HG02642 (cell line): ENCODE results near the gene SLC26A2.
A peak's percentile ranks its signal among the peaks of the same experiment; 100 is the strongest.

ENCODE experiments used
- ATAC-seq: cut with Tn5 transposase; IDR thresholded peaks from one replicate; pipeline ENCODE4 v1.9.1; 2021; ENCODE audit warnings: mild to moderate bottlenecking; ENCODE audit not compliant: unreplicated experiment, poor library complexity

SLC26A2 gene

GRCh38 chr5:150000256-150000989 lies 39.9 kb downstream of the SLC26A2 start, which contains the start of the genes HMGXB3 and TIGD6:
Gene HMGXB3 (plus strand): TSS chr5:150000739. CDS start chr5:150004853, 4,114 bp downstream.
Gene TIGD6 (minus strand): TSS chr5:150000654. CDS start chr5:149996348, 4,306 bp downstream.
- ATAC-seq, result peak; percentile 89

- peak; percentile 22 for ATAC-seq
Observed at GRCh38 chr5:150000990-150001659, 40.6 kb downstream of the SLC26A2 start.

GRCh38 chr5:150001660-150002486 lies 41.3 kb downstream of the SLC26A2 start:
- ATAC-seq, result peak; percentile 43

- ATAC-seq, result no peak
Observed at GRCh38 chr5:150006318-150006717, 45.8 kb downstream of the SLC26A2 start.

- ATAC-seq, result no peak
Observed at GRCh38 chr5:150007050-150007449, 46.5 kb downstream of the SLC26A2 start.

- no peak for ATAC-seq
Observed at GRCh38 chr5:150009671-150010387, 49.3 kb downstream of the SLC26A2 start.

GRCh38 chr5:150013931-150014330 lies 53.4 kb downstream of the SLC26A2 start:
- no peak for ATAC-seq

- no peak for ATAC-seq
Observed at GRCh38 chr5:150014456-150014855, 53.9 kb downstream of the SLC26A2 start.

GRCh38 chr5:150015415-150015814 lies 54.9 kb downstream of the SLC26A2 start:
- ATAC-seq, result no peak

GRCh38 chr5:150016537-150016936 lies 56.0 kb downstream of the SLC26A2 start:
- no peak for ATAC-seq

GRCh38 chr5:150017226-150018005 lies 56.9 kb downstream of the SLC26A2 start:
- no peak for ATAC-seq

- ATAC-seq, result no peak
Observed at GRCh38 chr5:150020249-150020648, 59.7 kb downstream of the SLC26A2 start.

- ATAC-seq, result no peak
Observed at GRCh38 chr5:150021491-150022157, 61.1 kb downstream of the SLC26A2 start.

GRCh38 chr5:150022158-150022531 lies 61.6 kb downstream of the SLC26A2 start:
- no peak for ATAC-seq

- no peak for ATAC-seq
Observed at GRCh38 chr5:150022681-150023080, 62.1 kb downstream of the SLC26A2 start.

- no peak for ATAC-seq
Observed at GRCh38 chr5:150023136-150023535, 62.6 kb downstream of the SLC26A2 start.

- ATAC-seq, result no peak
Observed at GRCh38 chr5:150024346-150024984, 63.9 kb downstream of the SLC26A2 start.

- no peak for ATAC-seq
Observed at GRCh38 chr5:150026682-150027172, 66.2 kb downstream of the SLC26A2 start.
